ENCODE results near the gene MRPS2.
"Not testable (repeated sequence)": the region's sequence is repeated elsewhere in the genome, so short reads cannot be mapped to it uniquely, and the experiment has no call there.

MRPS2 gene

DNA sequence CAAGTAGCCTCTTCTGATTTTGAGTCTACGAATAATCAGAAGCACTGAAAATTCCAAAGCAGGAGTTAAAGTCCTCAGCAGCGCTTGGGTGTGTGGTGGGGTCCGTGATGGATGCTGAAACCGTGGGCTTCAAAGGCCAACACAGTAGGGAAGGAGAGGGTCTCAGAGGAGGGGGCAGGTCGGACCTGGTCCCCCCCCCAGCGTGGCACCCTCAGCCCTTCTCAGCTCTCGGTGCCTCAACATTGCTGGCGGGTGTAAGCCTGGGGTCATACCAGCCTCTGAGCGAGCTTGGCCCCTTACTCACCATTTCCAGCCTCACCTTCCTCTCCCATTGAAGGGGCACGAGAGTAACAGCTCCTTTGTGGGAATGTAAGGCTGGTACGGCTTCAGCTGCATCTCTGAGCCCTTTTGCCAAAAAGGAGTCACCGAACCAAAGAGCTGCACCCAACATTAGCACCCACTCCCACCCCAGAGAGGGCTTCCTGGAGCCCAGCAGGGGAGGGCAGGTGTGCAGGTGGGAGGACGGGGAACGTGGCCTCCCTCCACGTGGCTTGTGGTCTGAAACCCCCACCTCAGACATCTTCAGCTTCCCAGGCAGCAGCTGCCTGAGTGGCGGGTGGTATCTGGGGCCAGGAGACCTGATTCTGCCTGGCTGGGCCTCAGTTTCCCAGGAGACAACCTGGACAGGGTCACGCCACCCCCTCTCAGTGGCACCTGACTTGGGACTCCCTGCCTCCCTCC lies 14.0 kb downstream of the MRPS2 start:
- DNase-seq (ENCODE audit: low read depth in 2 of 2): no peak

GRCh38 chr9:135515083-135515951 lies 14.8 kb downstream of the MRPS2 start:
- no peak for DNase-seq (ENCODE audit: low read depth in 2 of 2)

- no peak for DNase-seq (ENCODE audit: low read depth in 2 of 2)
Measured at GRCh38 chr9:135516132-135516860, 15.8 kb downstream of the MRPS2 start.

- no peak for DNase-seq (ENCODE audit: low read depth in 2 of 2)
Measured at GRCh38 chr9:135517407-135517822, 16.9 kb downstream of the MRPS2 start.

DNA sequence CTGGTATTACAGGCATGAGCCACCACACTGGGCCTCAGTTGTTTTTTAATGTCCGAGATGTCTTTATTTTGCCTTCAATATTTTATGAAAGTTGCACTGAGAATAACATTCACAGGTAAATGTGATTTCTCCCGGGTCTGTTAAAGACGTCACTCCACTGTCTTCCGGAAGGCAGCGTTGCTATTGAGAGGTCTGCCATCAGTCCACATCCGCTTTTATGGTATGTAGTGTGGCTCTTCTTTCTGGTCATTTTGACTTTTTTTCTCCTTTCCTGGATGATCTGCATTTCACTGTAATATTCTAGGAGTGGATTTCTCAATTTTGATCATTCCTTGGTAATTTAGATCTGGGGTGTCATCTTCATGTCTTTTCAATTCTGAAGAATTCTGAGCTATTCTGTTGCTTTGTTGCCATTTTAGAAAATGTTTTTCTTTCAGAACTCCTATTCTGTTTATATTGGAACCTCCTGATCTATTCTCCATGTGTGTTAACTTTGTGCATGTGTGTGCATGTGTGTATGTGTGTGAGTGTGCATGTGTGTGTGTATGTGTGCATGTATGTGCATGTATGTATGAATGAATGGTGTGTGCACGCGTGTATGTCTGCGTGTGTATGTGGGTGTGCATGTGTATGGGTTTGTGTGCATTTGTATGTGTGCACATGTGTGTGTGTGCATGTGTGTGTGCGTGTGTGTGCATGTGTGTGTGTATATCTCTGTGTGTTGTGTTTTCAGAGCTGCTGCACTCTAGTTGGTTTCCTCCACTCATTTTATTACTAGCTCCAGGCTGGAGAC lies 18.9 kb downstream of the MRPS2 start:
- DNase-seq (ENCODE audit: low read depth in 2 of 2): no peak

GRCh38 chr9:135520916-135521607 lies 20.6 kb downstream of the MRPS2 start, which contains the start of gene LCN1:
TSS of gene LCN1 (plus strand) at chr9:135521440. CDS start at chr9:135521498, 58 bp downstream.
- no peak for DNase-seq (ENCODE audit: low read depth in 2 of 2)

GRCh38 chr9:135521608-135522095 lies 21.2 kb downstream of the MRPS2 start:
- no peak for DNase-seq (ENCODE audit: low read depth in 2 of 2)

DNA sequence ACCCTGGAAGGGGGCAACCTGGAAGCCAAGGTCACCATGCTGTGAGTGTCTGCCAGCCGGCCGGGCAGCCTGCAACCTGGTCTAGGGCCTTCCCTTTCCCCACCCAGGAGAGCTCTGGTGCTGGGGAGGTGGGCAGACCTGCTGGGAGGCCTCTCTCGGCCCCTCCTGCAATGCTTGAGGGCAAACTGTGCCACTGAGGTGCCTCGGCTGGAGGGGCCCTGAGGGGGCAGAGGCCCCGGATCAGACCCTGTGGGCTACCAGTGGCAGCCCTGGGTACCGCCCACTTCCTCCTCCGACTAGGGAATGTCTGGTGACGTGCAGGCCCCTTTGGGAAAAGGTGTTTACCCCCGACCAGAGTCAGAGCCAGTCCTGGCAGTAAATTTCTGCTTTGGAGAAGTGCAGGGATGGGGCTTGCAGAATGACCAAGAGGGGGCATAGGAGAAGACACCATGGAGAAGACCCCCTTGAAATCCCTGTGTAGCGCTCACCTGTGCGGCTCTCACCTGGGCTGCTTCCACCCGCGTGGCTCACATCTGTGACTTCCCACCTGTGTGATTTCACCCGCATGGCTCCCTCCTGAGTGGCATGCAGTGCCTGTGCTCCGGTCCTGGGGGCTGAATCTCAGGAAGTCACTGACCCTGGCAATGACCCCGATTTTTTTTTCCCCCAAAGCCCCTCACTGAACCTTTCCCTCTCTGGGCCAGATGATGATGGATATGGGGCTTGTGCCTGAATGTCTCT lies 21.8 kb downstream of the MRPS2 start:
- DNase-seq (ENCODE audit: low read depth in 2 of 2): no peak

- no peak for DNase-seq (ENCODE audit: low read depth in 2 of 2)
Measured at GRCh38 chr9:135522931-135523330, 22.4 kb downstream of the MRPS2 start.

DNA sequence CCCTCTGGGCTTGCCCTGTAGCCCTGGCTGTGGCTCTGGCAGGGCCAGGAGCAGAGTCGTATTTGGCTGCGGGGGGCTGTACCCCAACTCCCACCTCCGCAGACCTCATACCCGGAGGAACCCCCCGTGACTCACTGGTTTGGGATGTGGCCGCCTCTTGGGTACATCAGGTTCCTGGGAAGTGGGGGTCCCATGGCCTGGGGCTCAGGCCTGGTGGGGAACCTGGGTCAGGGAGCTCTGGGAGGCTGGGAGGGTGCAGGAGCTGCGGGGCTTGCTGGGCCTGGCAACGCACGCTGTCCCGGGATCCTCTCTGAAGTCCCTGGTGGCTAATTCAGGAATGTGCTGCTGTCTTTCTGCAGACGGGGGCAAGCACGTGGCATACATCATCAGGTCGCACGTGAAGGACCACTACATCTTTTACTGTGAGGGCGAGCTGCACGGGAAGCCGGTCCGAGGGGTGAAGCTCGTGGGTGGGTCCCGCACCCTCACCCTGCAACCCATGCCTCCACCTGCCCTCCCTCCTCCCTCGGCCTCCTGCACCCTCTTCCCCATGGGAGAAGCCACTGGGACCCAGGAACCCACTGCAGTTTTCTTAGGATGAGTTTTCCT lies 23.1 kb downstream of the MRPS2 start:
- DNase-seq (ENCODE audit: low read depth in 2 of 2): no peak

- no peak for DNase-seq (ENCODE audit: low read depth in 2 of 2)
Measured at GRCh38 chr9:135524130-135524861, 23.8 kb downstream of the MRPS2 start.

DNA sequence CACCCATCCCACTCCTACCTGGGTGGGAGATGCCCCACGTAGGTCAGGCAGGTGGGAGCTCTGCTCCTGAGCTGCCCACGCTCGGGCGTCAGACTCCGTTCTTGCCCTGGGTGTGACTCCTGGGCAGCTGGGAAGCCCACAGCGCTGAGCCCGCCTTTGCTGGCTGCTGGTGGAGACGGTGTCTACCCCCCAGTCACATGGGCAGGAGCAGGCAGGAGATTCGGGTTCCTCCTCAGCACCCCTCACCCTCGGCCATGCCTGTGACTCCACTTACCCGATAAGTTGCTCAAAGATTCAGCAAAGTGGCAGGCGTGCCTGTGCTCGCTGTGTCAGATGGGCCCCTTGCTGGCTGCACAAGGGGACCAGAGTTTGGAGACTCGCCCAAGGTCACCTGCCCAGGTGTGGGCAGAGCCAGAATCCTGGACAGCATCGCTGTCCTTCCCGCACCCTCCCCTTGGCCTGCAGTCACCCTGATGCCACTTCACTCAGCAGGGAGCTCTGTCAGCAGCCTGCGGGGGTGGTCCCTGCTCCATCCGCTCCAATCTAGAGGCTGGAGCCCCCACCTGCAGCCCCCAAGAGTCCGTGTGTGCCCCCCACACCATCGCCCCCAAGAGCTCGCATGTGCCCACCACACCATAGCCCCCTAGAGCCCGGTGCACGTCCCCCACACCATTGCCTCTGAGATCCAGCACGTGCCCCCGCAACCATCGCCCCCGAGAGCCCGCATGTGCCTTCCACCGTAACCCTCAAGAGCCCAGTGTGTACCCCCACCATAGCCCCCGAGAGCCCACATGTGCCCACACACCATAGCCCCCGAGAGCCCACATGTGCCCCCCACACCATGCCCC lies 25.0 kb downstream of the MRPS2 start:
- no peak for DNase-seq (ENCODE audit: low read depth in 2 of 2)

GRCh38 chr9:135526089-135526729 lies 25.7 kb downstream of the MRPS2 start:
- DNase-seq (ENCODE audit: low read depth in 2 of 2): no peak

- no peak for DNase-seq (ENCODE audit: low read depth in 2 of 2)
Measured at GRCh38 chr9:135526730-135527571, 26.5 kb downstream of the MRPS2 start.

GRCh38 chr9:135528842-135529435 lies 28.5 kb downstream of the MRPS2 start:
- not testable (repeated sequence) for DNase-seq (ENCODE audit: low read depth in 2 of 2)

DNA sequence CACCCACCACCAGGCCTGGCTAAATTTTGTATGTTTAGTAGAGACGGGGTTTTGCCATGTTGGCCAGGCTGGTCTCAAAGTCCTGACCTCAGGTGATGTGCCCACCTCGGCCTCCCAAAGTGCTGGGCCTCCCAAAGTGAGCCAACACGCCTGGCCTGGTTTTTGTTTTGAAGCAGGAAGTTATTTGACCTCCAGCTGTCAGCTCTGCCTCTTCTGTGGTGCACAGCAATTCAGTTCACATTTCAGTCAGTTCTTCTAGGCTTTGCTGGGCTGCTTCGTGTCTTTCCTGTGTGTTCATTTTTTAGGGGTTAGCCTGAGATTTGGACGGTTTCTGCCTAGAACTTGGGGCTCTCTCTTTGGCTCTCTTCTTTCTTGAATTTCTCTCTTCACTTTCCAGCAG lies 29.7 kb downstream of the MRPS2 start:
- no peak for DNase-seq (ENCODE audit: low read depth in 2 of 2)

Measured in stimulated activated CD8-positive, alpha-beta memory T cell treated with anti-CD3 and anti-CD28 coated beads, Interleukin-2, amount 100 ng/mL, for 48 hours (primary cell).